ENCODE results near the gene USP48. TPM values are rescaled to one million over a fixed set of nuclear protein-coding genes. Genes with fewer than 3 reads are reported as not detected.

Gene USP48
- total RNA-seq, 2 experiments from 2014 or later: 72.1 to 72.4 TPM

- Mint-ChIP-seq H3K9me3 (no peaks in the 10 kb centered on the region), H3K27ac (no peak overlapping the region), H3K36me3 (ENCODE audit: low read depth) (no peaks in the 10 kb centered on the region), H3K4me1 (ENCODE audit: low read depth) (peaks cover 3% of the 10 kb centered on the region), H3K4me3 (no peak overlapping the region), H3K27me3 (peaks cover 24% of the 10 kb centered on the region)
- DNase-seq (no peak), ATAC-seq (no peak)
- ChIA-PET POLR2A (no interaction called here), CTCF (no interaction called here)
- intact Hi-C loops (cut with micrococcal nuclease): no loop called here
- TF ChIP-seq, protein P1, sequence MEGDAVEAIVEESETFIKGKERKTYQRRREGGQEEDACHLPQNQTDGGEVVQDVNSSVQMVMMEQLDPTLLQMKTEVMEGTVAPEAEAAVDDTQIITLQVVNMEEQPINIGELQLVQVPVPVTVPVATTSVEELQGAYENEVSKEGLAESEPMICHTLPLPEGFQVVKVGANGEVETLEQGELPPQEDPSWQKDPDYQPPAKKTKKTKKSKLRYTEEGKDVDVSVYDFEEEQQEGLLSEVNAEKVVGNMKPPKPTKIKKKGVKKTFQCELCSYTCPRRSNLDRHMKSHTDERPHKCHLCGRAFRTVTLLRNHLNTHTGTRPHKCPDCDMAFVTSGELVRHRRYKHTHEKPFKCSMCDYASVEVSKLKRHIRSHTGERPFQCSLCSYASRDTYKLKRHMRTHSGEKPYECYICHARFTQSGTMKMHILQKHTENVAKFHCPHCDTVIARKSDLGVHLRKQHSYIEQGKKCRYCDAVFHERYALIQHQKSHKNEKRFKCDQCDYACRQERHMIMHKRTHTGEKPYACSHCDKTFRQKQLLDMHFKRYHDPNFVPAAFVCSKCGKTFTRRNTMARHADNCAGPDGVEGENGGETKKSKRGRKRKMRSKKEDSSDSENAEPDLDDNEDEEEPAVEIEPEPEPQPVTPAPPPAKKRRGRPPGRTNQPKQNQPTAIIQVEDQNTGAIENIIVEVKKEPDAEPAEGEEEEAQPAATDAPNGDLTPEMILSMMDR (IDR thresholded peaks at IDR 0.05): no peak
These were observed 139.3 kb downstream of the USP48 start for GRCh38 chr1:21643624-21644023.

GRCh38 chr1:21641967-21642739 lies 140.8 kb downstream of the USP48 start:
- H3K27ac Mint-ChIP-seq: no peak overlapping the region
- H3K36me3 Mint-ChIP-seq (ENCODE audit: low read depth): no peaks in the 10 kb centered on the region
- peaks cover 6% of the 10 kb centered on the region for H3K4me1 Mint-ChIP-seq (ENCODE audit: low read depth)
- POLR2A ChIA-PET: no interaction called here
- CTCF ChIA-PET: interaction anchor here (1.9 kb wide), 1 partner anchor 17 kb away, joined by 5 read pairs; no protein-coding TSS in a partner anchor
- DNase-seq: no peak
- H3K27me3 Mint-ChIP-seq: peaks cover 22% of the 10 kb centered on the region
- TF ChIP-seq, protein P1 (IDR thresholded peaks at IDR 0.05): no peak
- intact Hi-C loops (cut with micrococcal nuclease): no loop called here
- no peak overlapping the region for H3K4me3 Mint-ChIP-seq
- no peaks in the 10 kb centered on the region for H3K9me3 Mint-ChIP-seq
- ATAC-seq: no peak

- Mint-ChIP-seq H3K4me1 (ENCODE audit: low read depth) (peaks cover 6% of the 10 kb centered on the region), H3K4me3 (no peak overlapping the region), H3K27me3 (peaks cover 18% of the 10 kb centered on the region), H3K36me3 (ENCODE audit: low read depth) (no peaks in the 10 kb centered on the region), H3K9me3 (no peaks in the 10 kb centered on the region), H3K27ac (no peak overlapping the region)
- intact Hi-C loops (cut with micrococcal nuclease): no loop called here
- TF ChIP-seq, protein P1 (IDR thresholded peaks at IDR 0.05): no peak
- ChIA-PET POLR2A (no interaction called here), CTCF (interaction anchor here (1.9 kb wide), 1 partner anchor 18 kb away, joined by 5 read pairs; no protein-coding TSS in a partner anchor)
- ATAC-seq (no peak), DNase-seq (no peak)
These were observed 141.4 kb downstream of the USP48 start for GRCh38 chr1:21641537-21641936.

DNA sequence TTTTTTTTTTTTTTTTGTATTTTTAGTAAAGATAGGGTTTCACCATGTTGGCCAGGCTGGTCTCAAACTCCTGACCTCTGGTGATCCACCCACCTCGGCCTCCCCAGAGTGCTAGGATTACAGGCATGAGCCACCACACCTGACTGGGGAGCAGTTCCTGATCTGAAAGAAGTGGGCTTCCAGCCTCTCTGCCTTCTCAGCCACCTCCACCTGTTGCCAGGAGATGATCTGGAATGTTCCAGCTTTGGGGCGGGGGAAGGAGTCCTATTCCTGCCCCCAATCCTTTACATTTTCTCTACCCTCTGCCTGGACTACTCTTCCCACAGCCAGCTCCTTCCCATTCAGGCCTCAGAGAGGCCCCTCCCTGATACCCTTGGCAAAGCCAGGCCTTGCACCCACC lies 141.9 kb downstream of the USP48 start:
- peaks cover 13% of the 10 kb centered on the region for H3K27me3 Mint-ChIP-seq
- TF ChIP-seq, protein P1 (IDR thresholded peaks at IDR 0.05): no peak
- H3K4me1 Mint-ChIP-seq (ENCODE audit: low read depth): peaks cover 6% of the 10 kb centered on the region
- CTCF ChIA-PET: interaction anchor here (1.9 kb wide), 1 partner anchor 18 kb away, joined by 5 read pairs; no protein-coding TSS in a partner anchor
- H3K4me3 Mint-ChIP-seq: no peak overlapping the region
- H3K9me3 Mint-ChIP-seq: no peaks in the 10 kb centered on the region
- H3K36me3 Mint-ChIP-seq (ENCODE audit: low read depth): no peaks in the 10 kb centered on the region
- DNase-seq (no peak), ATAC-seq (no peak)
- H3K27ac Mint-ChIP-seq: no peak overlapping the region
- POLR2A ChIA-PET: no interaction called here
- intact Hi-C loops (cut with micrococcal nuclease): no loop called here

- ATAC-seq (no peak), DNase-seq (no peak)
- intact Hi-C loops (cut with micrococcal nuclease): no loop called here
- ChIA-PET CTCF (interaction anchor here (1.9 kb wide), 1 partner anchor 19 kb away, joined by 5 read pairs; no protein-coding TSS in a partner anchor), POLR2A (no interaction called here)
- H3K4me3 Mint-ChIP-seq: no peak overlapping the region
- H3K36me3 Mint-ChIP-seq (ENCODE audit: low read depth): no peaks in the 10 kb centered on the region
- H3K27me3 Mint-ChIP-seq: peaks cover 12% of the 10 kb centered on the region
- H3K4me1 Mint-ChIP-seq (ENCODE audit: low read depth): peaks cover 6% of the 10 kb centered on the region
- no peak overlapping the region for H3K27ac Mint-ChIP-seq
- H3K9me3 Mint-ChIP-seq: no peaks in the 10 kb centered on the region
- TF ChIP-seq, protein P1 (IDR thresholded peaks at IDR 0.05): no peak
These were observed 142.3 kb downstream of the USP48 start for GRCh38 chr1:21640653-21641052.
